A549 (cell line): ENCODE measurements around the gene NAA50. TPM values are rescaled to one million over a fixed set of nuclear protein-coding genes. Genes with fewer than 3 reads are reported as not detected.
A peak's percentile ranks its signal among the peaks of the same experiment; 100 is the strongest.

ENCODE experiments used
- ATAC-seq, 2 experiments: fragments of 200-7000 bp in 1 of 2; fragments of >200 bp in 1 of 2; cut with Nextera tagmentation in 1 of 2; cut with Tn5 transposase in 1 of 2; 3 replicates each; pipeline versions ENCODE4 v1.8.0 to v1.9.1; 2018 to 2020; ENCODE audit warnings: mild to moderate bottlenecking in 1 of 2, moderate library complexity in 1 of 2
- CTCF ChIA-PET: fragments of 300-600 bp; sonication (Branson Sonifier 250); formaldehyde crosslinking; extraction: SDS; loops from one replicate; lab custom pipeline; 2021; ENCODE audit warnings: antibody characterized with exemption, inconsistent platforms; lab: Yijun Ruan, JAX
- POLR2A ChIA-PET: fragments of 350-600 bp; formaldehyde crosslinking; extraction: SDS; loops from one replicate; lab custom pipeline; 2021; ENCODE audit warnings: antibody characterized with exemption, inconsistent platforms; lab: Yijun Ruan, JAX
- DNase-seq, 2 experiments: peaks; one replicate each; pipeline versions ENCODE4 v3.0.0 to v3.0.0-alpha.2; 2011 to 2016; ENCODE audit warnings: low read depth in 1 of 2, low spot score in 1 of 2
- FAIRE-seq: peaks from 2 replicates; lab custom pipeline; 2011; peaks lifted over from hg19 to GRCh38; lab: Jason Lieb, UNC
- H3K27ac ChIP-seq, 2 experiments: fragments of >200 bp; sonication (Bioruptor Twin); formaldehyde crosslinking; 3 replicates each; pipeline ENCODE4 v1.5.1; 2016 to 2017
- H3K4me1 ChIP-seq: fragments of >200 bp; sonication (Bioruptor Twin); formaldehyde crosslinking; 3 replicates; pipeline ENCODE4 v1.6.1; 2016
- H3K4me2 ChIP-seq: fragments of >200 bp; sonication (Bioruptor Twin); formaldehyde crosslinking; 3 replicates; pipeline ENCODE4 v1.6.1; 2016
- H3K4me3 ChIP-seq: fragments of >200 bp; sonication (Bioruptor Twin); formaldehyde crosslinking; 3 replicates; pipeline ENCODE4 v1.5.1; 2016
- H3K9me3 ChIP-seq: fragments of >200 bp; sonication (Bioruptor Twin); formaldehyde crosslinking; 3 replicates; pipeline ENCODE4 v1.6.1; 2016
- CTCF ChIP-seq: fragments of >200 bp; sonication (Bioruptor Twin); formaldehyde crosslinking; IDR thresholded peaks from 3 replicates; pipeline ENCODE4 v1.5.1; 2016
- E2F6 ChIP-seq: IDR thresholded peaks from 2 replicates; pipeline ENCODE4 v1.6.1; 2012; ENCODE audit warnings: low read depth, borderline replicate concordance
- GATA3 ChIP-seq: IDR thresholded peaks from 2 replicates; pipeline ENCODE4 v1.6.1; 2012; ENCODE audit warnings: borderline replicate concordance
- HDAC2 ChIP-seq: fragments of 200-600 bp; sonication (generic); IDR thresholded peaks from 2 replicates; pipeline ENCODE4 v1.6.1; 2016
- NPAS2 ChIP-seq: fragments of 250-450 bp; sonication (Bioruptor Pico); IDR thresholded peaks from 2 replicates; pipeline ENCODE4 v1.8.0; 2022; ENCODE audit warnings: mild to moderate bottlenecking, moderate library complexity, borderline replicate concordance
- PHF8 ChIP-seq: fragments of 200-600 bp; sonication (generic); IDR thresholded peaks from 2 replicates; pipeline ENCODE4 v1.6.1; 2016; ENCODE audit warnings: low read depth, mild to moderate bottlenecking, antibody characterized with exemption, moderate library complexity, borderline replicate concordance
- RARB ChIP-seq: fragments of 250-450 bp; sonication (Bioruptor Pico); IDR thresholded peaks from 2 replicates; pipeline ENCODE4 v1.8.0; 2021; ENCODE audit warnings: mild to moderate bottlenecking, moderate library complexity
- SREBF2 ChIP-seq: fragments of 450-650 bp; IDR thresholded peaks from 2 replicates; pipeline ENCODE4 v1.6.1; 2014; ENCODE audit warnings: mild to moderate bottlenecking, moderate library complexity
- ZFP36 ChIP-seq: fragments of 450-650 bp; IDR thresholded peaks from 2 replicates; pipeline ENCODE4 v1.6.1; 2014; ENCODE audit warnings: borderline replicate concordance; ENCODE audit not compliant: partially characterized antibody
- ZNF302 ChIP-seq: fragments of 250-450 bp; sonication (Bioruptor Pico); IDR thresholded peaks from 2 replicates; pipeline ENCODE4 v1.9.0; 2021; ENCODE audit warnings: inconsistent platforms, mild to moderate bottlenecking, moderate library complexity
- ZSCAN20 ChIP-seq: fragments of 250-450 bp; sonication (Bioruptor Pico); IDR thresholded peaks from 2 replicates; pipeline ENCODE4 v1.8.0; 2022; ENCODE audit warnings: mild to moderate bottlenecking, moderate library complexity
- WGBS: methylation state at CpG from one replicate; pipeline ENCODE4 v1.1.6; 2017; ENCODE audit errors: missing lambda C conversion rate; 5-methylcytosine and 5-hydroxymethylcytosine counted together
- polyA plus RNA-seq, 4 experiments: library from polyadenylated mRNA; depleted of rRNA in 3 of 4; stranded (reverse); fragments of >200 nt; fragmentation: RNase III in 1 of 4; extraction: RNeasy Plus Mini Kit Qiagen cat#74134 plus additional on column Dnase treatment in 1 of 4; gene quantifications; 2 replicates in 3 of 4; 3 replicates in 1 of 4; pipeline ENCODE4 v1.2.3, GENCODE V29; 2011 to 2017

The NAA50 gene
- polyA plus RNA-seq, 2 of the 4 experiments (the other 2 are of a cell fraction), result 141 to 180 TPM

DNA sequence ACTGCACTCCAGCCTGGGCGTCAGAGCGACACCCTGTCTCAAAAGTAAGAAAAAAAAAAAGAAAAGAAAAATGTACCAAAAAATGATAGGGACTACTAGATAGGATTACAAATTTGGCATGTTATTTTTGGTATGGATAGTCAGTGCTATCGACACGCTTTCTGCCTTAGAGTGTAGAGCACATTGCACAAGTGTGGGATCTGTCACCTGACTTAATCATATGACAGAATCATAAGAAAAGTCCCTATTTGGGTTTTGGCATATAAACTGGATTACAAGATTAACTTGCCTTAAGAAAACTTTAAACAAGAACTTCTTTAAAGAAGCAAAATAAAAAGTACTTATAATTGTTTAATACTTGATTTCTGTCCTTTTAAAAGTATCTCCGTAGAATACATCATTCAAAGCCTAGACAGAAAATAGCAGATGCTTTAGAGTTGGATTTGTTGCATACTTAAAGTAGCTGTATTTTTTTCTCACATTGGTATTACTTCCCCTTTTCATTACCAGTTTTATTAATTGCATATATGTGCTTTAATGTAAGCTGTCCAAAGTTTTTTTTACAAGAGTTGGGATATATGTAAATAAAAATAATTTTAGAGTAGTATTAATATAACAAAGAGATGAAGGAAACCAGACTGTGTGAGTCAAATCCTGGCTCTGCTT, 8.6 kb upstream of the NAA50 start (continued):
- TF ChIP-seq SREBF2 (no peak), GATA3 (no peak), ZFP36 (no peak), RARB (no peak)

GRCh38 chr3:113753376-113753985, 7.4 kb upstream of the NAA50 start:
- DNase-seq (no peak), ATAC-seq (no peak), FAIRE-seq (no peak)
- Histone ChIP-seq H3K27ac (no peak overlapping the region), H3K4me3 (no peak overlapping the region), H3K4me2 (no peak overlapping the region), H3K9me3 (peaks cover 5% of the 10 kb centered on the region; the same call in 1 of the 3 replicates), H3K4me1 (no peaks in the 10 kb centered on the region; the same call in 2 of the 3 replicates)
- ChIA-PET CTCF (no interaction called here), POLR2A (interaction anchor here (0.7 kb wide), 1 partner anchor 495 kb away, joined by 5 read pairs; no protein-coding TSS in a partner anchor)
- WGBS, result 83% methylated on average over 4 of the region's 4 CpGs
- TF ChIP-seq CTCF, result no peak
- no peak for TF ChIP-seq ZSCAN20 (CRISPR knock-in tag)
- TF ChIP-seq, all 56 proteins: peak for 0

DNA sequence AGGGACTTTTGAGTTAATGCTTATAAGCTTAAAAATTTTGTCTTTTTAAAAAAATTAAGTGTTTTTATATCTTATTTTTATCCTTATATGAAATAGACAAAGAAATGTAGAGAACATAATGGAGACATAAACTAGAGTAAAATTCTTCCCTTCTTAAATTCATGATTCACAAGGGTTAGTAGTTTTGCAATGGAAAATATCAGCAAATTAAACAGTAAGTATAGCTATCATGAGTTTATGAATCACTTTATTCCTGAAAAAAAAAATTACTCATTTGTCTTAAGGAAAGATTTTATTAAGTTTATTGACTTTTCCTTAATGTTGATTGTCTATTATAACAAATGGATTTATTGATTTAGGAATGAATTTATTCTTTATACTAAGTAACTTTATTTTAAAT, 5.1 kb upstream of the NAA50 start:
- no peak for TF ChIP-seq SREBF2
- TF ChIP-seq ZNF302 (CRISPR knock-in tag), result no peak
- no peak for TF ChIP-seq HDAC2
- TF ChIP-seq, all 56 proteins: peak for 0
- ATAC-seq, result no peak
- no peak for DNase-seq
- H3K4me1 ChIP-seq, result peaks cover 4% of the 10 kb centered on the region; the same call in 2 of the 3 replicates
- no peak overlapping the region for H3K4me3 ChIP-seq
- no peaks in the 10 kb centered on the region for H3K9me3 ChIP-seq
- no peak overlapping the region for H3K27ac ChIP-seq
- FAIRE-seq, result no peak
- CTCF ChIA-PET, result interaction anchor here (2.0 kb wide), 1 partner anchor 15 kb away, joined by 9 read pairs; no protein-coding TSS in a partner anchor
- POLR2A ChIA-PET, result no interaction called here
- H3K4me2 ChIP-seq, result no peak overlapping the region

DNA sequence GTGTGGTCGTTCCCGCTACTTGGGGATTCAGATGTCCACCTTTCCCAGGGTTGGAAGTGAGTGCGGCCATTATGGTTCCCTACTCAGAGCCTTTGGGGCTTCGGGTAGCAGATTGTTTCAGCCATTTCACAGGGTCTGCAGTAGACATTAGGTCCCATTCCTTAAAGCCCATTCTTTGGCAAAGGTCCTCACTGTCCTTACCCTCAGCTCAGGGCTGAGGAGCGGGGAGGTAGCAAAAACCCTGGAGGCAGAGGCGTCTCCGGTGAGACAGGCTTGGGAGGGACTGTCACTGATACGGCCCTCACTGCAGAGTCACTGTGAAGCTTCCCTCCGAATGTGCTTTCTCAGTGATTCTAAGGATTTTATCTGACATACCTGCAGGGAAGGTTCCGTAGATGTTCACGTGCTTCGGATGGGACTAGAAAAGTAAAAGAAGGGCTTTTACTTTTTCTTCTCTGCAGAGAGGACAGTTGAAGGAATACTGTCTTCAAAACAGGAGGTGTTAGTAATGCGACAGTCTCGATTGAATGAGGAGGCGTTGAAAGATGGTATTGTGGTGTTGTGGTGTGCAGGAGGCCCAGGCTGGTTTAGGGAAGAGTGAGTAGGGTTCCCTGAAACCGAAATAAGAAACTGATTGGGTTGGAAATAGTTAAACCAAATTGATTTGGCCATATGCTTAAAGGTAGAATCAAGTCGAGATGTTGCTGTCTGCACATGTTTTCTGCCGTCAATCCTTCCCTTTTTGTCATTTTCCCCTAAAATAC, 1.4 kb upstream of the NAA50 start:
- 7% methylated on average over 18 of the region's 18 CpGs for WGBS
- Histone ChIP-seq H3K4me1 (peaks cover 26% of the 10 kb centered on the region), H3K27ac (peak overlapping the region; percentile 96 to 99), H3K9me3 (no peaks in the 10 kb centered on the region), H3K4me3 (peak overlapping the region; percentile 70), H3K4me2 (peak overlapping the region; percentile 80)
- peak in 1 of 2 experiments; percentile 3 for DNase-seq
- no peak for FAIRE-seq
- ChIA-PET CTCF (interaction anchor here (1.0 to 1.4 kb wide), 4 partner anchors 10 to 166 kb away, joined by 3 to 7 read pairs (median 5); no protein-coding TSS in a partner anchor), POLR2A (interaction anchor here (0.7 to 4.4 kb wide), 6 partner anchors 20 to 1106 kb away, joined by 3 to 23 read pairs (median 4); partner anchors contain the start of genes CCDC191, QTRT2, SPICE1 and USF3)
- ATAC-seq, result peak in 1 of 2 experiments; percentile 3; a peak in 3 of 6 replicates
- TF ChIP-seq E2F6, result no peak
- 0 out of 2 replicates have a peak, but pooled peaks have one; percentile 2 for TF ChIP-seq PHF8
- no peak for TF ChIP-seq NPAS2 (CRISPR knock-in tag)
- TF ChIP-seq HDAC2, result no peak
